RKO (cell line): ENCODE measurements around the gene PTPRD.
A peak's percentile ranks its signal among the peaks of the same experiment; 100 is the strongest.

Source experiments
- DNase-seq: peaks from one replicate; pipeline ENCODE4 v3.0.0-alpha.2; 2016; ENCODE audit warnings: low spot score

Gene PTPRD

DNA sequence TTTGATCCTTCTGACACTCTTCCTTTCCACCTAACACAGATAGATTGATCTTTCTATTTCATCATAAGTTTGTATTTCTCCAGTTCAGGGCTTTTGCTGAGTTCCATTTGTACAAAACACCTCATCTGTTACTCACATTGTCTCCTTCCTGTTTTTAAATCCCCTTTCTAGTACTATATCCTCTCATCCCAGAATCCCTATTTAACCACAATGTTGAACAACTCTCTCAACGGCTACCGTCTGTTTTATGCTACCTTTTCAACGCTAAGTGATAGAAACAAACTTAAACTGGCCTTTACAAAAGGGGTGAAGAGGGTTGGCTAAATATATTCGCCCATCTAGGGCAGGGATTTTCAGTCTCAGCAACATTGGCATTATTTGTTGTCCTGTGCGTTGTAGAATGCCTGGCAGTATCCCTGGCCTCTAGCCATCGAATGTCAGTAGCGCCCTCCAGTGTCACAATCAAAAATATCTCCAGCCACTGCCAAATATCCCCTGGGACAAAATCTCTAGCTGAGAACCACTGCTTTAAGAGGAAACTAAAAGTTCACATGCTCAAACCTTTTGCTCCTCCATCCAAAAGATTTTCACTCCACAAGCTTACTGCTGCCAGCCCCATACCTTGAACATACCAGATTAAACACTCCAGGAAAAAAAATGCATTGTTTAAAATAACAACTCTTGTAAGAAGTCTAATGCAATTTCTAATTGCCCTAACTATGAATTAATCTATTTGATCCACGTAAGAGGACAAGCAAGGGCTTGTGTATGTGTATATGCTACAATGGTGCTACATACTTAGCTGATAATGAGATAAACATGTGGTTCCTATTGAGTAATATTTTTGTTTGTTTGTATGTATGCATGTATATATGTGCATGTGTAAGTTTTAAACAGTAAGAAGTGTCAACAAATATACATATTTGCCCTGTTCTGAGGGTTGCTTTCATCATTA lies 344.0 kb downstream of the PTPRD start:
- DNase-seq, result peak; percentile 61

DNA sequence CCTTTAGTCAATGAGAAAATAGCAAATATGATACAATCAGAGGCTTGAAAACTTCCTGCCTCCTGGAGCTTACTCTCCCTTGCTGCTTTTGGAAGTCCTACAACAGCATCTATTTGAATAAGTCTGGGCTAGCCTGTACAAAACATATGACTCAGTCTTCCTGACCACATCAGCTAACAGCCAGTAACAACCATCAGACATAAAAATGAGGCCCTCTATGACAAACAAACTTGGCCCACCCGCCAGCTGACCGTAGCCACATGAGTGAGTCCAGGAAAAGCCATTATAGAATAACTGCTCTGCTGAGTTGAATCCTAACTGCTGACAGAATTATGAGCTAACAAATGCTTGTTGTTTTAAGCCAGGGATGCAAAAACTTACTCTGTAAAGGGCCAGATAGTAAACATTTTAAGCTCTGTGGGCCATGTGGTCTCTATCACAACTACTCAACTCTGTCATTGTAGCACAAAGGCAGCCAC lies 347.6 kb downstream of the PTPRD start:
- DNase-seq, result peak; percentile 34

GRCh38 chr9:10260501-10260900 lies 352.3 kb downstream of the PTPRD start:
- DNase-seq, result no peak

GRCh38 chr9:10259668-10260067 lies 353.1 kb downstream of the PTPRD start:
- DNase-seq, result no peak

DNA sequence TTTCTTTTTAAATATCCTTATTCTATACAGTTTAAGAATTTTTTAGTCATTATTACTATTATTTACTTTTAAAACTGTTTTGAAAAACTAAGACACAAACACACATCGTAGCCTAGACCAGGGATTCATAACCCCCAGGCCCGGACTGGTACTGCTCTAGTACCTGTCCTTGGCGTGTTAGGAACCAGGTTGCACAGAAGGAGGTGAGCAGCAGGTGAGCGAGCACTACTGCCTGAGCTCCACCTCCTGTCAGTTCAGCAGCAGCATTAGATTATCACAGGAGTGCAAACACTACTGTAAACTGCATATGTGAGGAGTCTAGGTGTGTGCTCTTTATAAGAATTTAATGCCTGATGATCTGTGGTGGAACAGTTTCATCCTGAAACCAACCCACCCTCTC lies 357.0 kb downstream of the PTPRD start:
- no peak for DNase-seq

- DNase-seq, result no peak
These were observed 358.5 kb downstream of the PTPRD start for GRCh38 chr9:10254338-10254737.

- DNase-seq, result no peak
These were observed 359.5 kb downstream of the PTPRD start for GRCh38 chr9:10253341-10253740.

DNA sequence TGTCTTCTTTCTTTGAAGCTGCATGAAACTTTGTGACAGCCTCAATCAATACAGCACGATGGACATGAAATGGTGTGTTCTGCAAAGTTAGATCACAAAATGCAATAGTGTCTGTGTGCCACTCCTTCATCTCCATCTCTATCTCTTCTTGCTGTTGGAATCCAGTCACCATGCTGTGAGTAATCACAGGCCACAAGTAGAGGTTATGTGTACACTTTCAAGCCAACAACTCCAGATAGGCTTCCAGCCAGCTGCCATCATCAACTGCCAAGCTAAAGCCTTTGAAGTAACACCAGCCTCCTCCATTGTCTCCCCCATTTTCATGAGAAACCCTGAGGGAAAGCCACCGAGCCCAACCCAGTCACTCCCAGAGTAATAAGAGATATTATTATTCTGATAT lies 360.6 kb downstream of the PTPRD start:
- DNase-seq, result no peak

DNA sequence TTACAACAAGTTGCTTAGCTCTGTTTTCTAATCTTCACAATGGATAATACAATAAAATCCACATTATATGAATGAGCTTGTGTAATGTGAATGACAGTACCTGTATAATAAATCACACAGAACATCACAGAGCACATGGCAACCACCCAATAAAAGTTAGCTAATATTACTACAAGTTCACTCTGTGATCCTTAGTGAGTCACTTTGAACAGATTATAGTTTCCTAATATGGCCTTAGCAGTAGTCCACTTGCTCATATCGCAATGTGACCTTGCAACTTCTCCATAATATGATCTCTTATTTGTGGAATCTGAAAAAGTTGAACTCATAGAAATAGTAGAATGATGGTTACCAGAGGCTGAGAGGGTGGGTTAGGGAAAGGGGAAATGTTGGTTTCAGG lies 361.3 kb downstream of the PTPRD start:
- DNase-seq, result peak; percentile 23

- no peak for DNase-seq
These were observed 362.6 kb downstream of the PTPRD start for GRCh38 chr9:10250219-10250618.

DNA sequence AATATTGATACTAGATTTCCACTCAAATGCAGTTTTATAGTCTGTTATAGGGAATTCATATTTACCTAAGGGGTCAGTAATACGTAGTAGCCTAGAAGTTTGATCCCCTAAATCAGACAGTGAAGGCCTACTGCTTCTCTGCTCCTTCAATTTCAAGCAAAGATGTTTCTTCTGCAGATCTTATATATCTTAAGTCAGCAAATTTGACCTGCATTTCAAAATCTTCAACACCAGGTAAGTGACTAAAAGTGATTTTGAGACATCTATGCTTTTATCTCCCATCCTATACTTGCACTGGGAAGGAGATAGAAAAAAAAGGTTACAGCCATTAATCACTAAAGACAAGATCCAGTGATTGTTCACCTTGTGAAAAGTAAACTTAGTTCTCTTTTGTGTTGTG lies 363.9 kb downstream of the PTPRD start:
- DNase-seq, result no peak

DNA sequence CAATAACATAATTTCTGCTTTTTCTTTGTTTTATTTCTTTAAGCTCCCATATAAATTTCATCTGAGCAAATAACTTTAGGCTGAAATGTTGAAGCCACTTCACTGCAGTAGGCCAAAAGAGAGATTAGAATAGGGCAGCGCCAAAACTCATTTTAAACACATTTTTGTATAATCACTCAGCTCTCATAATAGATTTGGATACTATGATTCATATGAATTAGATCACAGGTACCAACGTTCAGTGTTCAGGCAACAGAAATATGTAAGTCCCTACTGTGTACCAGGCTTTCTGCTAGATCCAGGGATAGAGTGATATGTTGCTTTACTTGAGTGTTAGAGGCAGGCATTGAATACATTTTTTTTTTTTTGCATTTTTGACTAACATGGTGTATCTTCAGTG lies 370.5 kb downstream of the PTPRD start:
- DNase-seq, result peak; percentile 2

DNA sequence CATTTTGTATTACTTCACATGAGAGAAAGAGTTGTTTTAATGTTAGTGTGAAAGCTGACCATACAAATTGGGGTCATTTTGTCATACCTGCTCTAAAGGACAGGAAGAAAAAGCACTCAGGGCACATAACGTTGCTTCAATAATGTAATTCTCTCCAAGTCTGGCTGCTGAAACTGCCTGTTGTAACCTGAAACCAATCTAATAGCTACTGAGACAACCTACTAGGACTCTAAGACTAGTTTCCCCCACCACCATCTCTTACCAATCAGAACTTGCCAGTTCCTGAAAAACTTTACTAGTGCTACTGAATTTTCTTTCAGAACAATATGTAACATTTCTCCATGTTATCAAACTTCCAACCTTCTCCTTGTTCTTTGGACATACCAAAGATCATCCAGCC lies 374.7 kb downstream of the PTPRD start:
- DNase-seq, result no peak

DNA sequence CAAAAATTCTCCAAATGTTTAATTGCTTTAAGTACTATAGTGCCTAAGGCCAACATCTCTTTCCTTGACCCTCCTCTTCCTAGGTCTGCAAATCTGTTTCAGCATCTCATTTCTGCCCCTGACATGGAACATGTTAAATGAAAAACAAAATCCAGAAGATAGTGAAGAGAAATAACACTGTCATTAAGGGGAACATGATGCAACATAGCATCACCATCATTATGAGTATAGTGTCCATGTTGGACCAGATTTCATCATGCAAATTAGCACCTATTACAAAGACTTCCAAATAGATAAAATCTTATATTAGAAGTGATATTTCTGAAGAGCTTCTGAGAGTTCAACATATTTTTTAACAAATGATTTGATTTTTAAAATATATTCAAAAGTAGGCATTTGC lies 375.2 kb downstream of the PTPRD start:
- DNase-seq, result no peak

- DNase-seq, result no peak
These were observed 376.6 kb downstream of the PTPRD start for GRCh38 chr9:10236161-10236560.

GRCh38 chr9:10235376-10235775 lies 377.4 kb downstream of the PTPRD start:
- DNase-seq, result no peak

DNA sequence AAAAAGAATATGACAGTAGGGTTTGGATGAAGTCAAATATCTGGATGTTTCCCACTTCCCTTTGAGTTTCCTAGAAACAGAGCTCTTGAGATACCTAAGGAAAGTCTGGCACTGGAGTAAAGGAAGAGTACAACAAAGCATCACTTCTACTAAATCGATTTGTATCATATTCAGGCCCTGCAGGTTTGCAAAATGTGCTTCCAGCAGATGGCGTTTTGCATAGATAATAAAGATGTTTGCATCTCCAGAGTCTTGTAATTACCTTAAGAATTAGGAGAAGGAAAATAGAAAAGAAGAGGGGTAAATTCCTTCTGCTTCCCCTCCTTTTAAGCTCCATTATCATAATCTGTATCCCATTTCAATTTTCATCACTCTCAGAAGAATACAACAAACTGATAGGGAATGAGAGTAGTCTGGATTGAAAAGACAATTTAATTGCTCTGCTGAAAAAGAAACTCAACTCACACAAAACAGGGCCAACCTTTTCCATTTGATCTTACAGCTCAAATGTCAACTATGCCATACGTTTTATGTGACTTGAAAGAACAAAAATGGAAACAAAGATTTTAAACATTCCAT lies 380.4 kb downstream of the PTPRD start:
- DNase-seq, result peak; percentile 12

- DNase-seq, result no peak
These were observed 382.3 kb downstream of the PTPRD start for GRCh38 chr9:10230512-10230911.

DNA sequence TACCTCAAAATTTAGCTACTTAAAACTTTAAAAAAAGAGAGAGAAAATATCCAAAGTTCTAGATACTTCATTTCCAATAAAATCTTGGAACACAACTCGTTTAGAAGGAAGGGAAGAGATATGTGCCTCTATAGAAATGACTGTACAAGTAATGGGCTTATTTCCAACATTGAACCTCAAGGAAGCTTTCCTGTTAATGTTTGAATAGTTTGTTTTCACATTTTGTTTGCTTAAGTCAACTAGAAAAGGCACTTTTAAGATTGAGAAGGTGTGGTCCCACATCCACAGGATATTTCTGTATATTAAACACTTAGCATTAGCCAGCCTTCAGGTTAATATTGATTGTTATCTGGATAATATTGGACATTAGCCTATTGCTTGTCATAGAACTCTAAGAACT lies 384.7 kb downstream of the PTPRD start:
- DNase-seq, result no peak

- no peak for DNase-seq
These were observed 385.8 kb downstream of the PTPRD start for GRCh38 chr9:10226996-10227395.

GRCh38 chr9:10212702-10213101 lies 400.1 kb downstream of the PTPRD start:
- no peak for DNase-seq

GRCh38 chr9:10208691-10209069 lies 404.1 kb downstream of the PTPRD start:
- no peak for DNase-seq

DNA sequence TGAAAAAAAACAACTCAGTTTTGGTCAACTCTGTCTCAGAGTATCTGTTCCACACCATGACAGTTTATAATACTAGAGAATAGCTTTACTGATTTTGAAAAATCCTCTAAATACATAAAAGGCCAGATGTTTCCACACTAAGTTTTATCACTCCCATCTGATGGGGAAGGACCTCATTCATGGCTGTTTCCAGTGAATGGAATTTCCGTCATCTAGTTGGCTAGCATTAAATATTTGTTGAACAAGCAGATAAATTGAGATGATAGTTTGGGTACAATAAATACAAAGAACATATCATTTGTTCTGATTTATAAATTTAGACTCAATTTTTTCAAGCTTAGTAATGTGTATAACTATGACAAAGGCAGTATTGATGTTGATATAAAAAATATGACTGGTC lies 408.5 kb downstream of the PTPRD start:
- DNase-seq, result no peak

DNA sequence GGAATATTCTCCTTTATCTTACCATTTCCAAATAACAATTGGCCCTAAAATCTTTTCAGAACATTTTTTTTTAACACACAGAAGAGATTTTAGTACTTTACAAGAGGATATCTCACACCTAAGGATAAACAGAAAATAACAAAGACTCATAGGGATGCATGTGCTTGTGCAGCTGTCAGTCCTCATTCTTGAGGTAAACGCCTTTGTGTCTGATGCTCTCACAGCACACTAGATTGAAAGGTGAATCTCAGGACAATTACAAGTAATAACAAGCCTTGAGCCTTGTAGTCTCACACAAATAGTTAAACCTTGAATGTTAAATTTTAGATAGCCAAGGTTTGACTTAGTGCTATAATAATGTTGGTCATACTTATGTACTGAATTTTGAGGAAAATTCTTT lies 439.2 kb downstream of the PTPRD start:
- no peak for DNase-seq
